ENCODE results near the gene KRTAP26-1.

The KRTAP26-1 gene

GRCh38 chr21:30329203-30329875 is 9.2 kb upstream of the KRTAP26-1 start:
- no peak for FAIRE-seq
- no peak for DNase-seq (ENCODE audit: insufficient read length, low spot score)

GRCh38 chr21:30326390-30326789 is 6.3 kb upstream of the KRTAP26-1 start:
- TF ChIP-seq CTCF (IDR thresholded peaks at IDR 0.05; ENCODE audit: insufficient read depth, missing control alignments), result no peak
- FAIRE-seq (no peak), DNase-seq (ENCODE audit: insufficient read length, low spot score) (no peak)

More at GRCh38 chr21:30329203-30329875, 9.2 kb upstream of the KRTAP26-1 start:
- TF ChIP-seq CTCF (IDR thresholded peaks at IDR 0.05; ENCODE audit: insufficient read depth, missing control alignments), result no peak

GRCh38 chr21:30315701-30316100 is 4.4 kb downstream of the KRTAP26-1 start:
- FAIRE-seq (no peak), DNase-seq (ENCODE audit: insufficient read length, low spot score) (no peak)
- TF ChIP-seq CTCF (IDR thresholded peaks at IDR 0.05; ENCODE audit: insufficient read depth, missing control alignments), result no peak

- DNase-seq (ENCODE audit: insufficient read length, low spot score) (no peak), FAIRE-seq (no peak)
- TF ChIP-seq CTCF (IDR thresholded peaks at IDR 0.05; ENCODE audit: insufficient read depth, missing control alignments), result no peak
These were observed 13.2 kb downstream of the KRTAP26-1 start for GRCh38 chr21:30306884-30307283.

- TF ChIP-seq CTCF (IDR thresholded peaks at IDR 0.05; ENCODE audit: insufficient read depth, missing control alignments), result no peak
- DNase-seq (ENCODE audit: insufficient read length, low spot score), result no peak
These were observed 15.0 kb downstream of the KRTAP26-1 start for GRCh38 chr21:30305136-30305535.

GRCh38 chr21:30289215-30289614 is 30.9 kb downstream of the KRTAP26-1 start, which contains the start of gene KRTAP25-1:
Gene KRTAP25-1, minus strand, starts transcription at chr21:30289514. Its CDS starts 24 bp downstream, at chr21:30289490.
- DNase-seq (ENCODE audit: insufficient read length, low spot score) (no peak), FAIRE-seq (no peak)
- TF ChIP-seq CTCF (IDR thresholded peaks at IDR 0.05; ENCODE audit: insufficient read depth, missing control alignments), result no peak

More at GRCh38 chr21:30305136-30305535, 15.0 kb downstream of the KRTAP26-1 start:
- FAIRE-seq, result no peak

- FAIRE-seq, result no peak
- no peak for TF ChIP-seq CTCF (IDR thresholded peaks at IDR 0.05; ENCODE audit: insufficient read depth, missing control alignments)
- no peak for DNase-seq (ENCODE audit: insufficient read length, low spot score)
These were observed 37.3 kb downstream of the KRTAP26-1 start, which contains the start of gene KRTAP24-1 for GRCh38 chr21:30282850-30283249. Gene KRTAP24-1, minus strand, starts transcription at chr21:30282950. Its CDS starts 18 bp downstream, at chr21:30282932.
